GM18519 (cell line): ENCODE data around the gene HCN2.

Experiments
- ATAC-seq: cut with Tn5 transposase; IDR thresholded peaks from one replicate; pipeline ENCODE4 v1.9.1; 2021; ENCODE audit warnings: mild to moderate bottlenecking, moderate library complexity; ENCODE audit not compliant: unreplicated experiment, low FRiP score

Gene HCN2

DNA sequence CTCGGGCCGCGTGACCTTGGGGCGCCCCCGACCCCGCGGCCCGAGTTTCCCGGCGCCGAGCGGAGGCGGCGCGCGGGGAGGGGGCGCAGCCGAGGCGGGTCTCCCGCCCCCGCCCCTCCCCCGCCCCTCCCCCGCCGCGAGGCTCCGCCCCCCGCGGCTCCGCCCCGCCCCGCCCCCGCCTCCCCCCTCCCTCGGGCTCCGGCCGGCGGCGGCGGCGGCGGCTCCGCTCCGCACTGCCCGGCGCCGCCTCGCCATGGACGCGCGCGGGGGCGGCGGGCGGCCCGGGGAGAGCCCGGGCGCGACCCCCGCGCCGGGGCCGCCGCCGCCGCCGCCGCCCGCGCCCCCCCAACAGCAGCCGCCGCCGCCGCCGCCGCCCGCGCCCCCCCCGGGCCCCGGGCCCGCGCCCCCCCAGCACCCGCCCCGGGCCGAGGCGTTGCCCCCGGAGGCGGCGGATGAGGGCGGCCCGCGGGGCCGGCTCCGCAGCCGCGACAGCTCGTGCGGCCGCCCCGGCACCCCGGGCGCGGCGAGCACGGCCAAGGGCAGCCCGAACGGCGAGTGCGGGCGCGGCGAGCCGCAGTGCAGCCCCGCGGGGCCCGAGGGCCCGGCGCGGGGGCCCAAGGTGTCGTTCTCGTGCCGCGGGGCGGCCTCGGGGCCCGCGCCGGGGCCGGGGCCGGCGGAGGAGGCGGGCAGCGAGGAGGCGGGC, at the start of gene HCN2:
Gene HCN2 (plus strand): TSS at position 189 of the 703 bp plus-strand sequence. CDS start 65 bp downstream, at position 254.
- ATAC-seq = no peak

DNA sequence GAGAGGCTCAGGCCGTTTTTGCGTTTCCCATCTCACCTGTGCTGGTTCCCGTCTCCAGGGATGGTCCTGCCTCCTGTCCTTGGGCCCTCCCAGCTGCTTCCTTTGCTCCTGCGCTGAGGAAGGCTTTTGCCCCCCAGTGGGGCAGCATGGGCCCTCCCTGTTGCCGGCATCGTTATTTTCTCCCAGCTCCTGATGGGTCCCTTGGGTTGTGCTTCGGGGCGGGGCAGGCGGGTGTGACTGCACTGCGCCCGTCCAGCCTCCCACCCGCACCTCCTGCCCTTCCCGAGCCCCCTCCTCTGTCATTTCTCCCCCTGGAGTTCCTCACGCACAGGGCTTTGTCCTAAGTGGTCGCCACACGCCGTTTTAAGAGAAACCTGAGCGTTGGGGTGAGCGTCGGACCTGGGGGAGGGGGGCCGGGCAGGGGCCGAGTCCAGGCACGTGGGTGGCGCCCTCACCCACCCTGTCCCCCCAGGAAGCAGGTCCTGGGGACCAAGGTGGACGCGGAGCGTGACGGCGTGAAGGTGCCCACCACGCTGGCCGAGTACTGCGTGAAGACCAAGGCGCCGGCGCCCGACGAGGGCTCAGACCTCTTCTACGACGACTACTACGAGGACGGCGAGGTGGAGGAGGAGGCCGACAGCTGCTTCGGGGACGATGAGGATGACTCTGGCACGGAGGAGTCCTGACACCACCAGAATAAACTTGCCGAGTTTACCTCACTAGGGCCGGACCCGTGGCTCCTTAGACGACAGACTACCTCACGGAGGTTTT, 48.6 kb upstream of the HCN2 start:
- no peak for ATAC-seq

DNA sequence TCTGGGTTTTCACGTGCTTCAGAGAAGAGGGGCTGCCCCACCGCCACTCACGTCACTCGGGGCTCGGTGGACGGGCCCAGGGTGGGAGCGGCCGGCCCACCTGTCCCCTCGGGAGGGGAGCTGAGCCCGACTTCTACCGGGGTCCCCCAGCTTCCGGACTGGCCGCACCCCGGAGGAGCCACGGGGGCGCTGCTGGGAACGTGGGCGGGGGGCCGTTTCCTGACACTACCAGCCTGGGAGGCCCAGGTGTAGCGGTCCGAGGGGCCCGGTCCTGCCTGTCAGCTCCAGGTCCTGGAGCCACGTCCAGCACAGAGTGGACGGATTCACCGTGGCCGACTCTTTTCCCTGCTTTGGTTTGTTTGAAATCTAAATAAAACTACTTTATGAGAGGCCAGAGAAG, 48.0 kb upstream of the HCN2 start:
- ATAC-seq = no peak

DNA sequence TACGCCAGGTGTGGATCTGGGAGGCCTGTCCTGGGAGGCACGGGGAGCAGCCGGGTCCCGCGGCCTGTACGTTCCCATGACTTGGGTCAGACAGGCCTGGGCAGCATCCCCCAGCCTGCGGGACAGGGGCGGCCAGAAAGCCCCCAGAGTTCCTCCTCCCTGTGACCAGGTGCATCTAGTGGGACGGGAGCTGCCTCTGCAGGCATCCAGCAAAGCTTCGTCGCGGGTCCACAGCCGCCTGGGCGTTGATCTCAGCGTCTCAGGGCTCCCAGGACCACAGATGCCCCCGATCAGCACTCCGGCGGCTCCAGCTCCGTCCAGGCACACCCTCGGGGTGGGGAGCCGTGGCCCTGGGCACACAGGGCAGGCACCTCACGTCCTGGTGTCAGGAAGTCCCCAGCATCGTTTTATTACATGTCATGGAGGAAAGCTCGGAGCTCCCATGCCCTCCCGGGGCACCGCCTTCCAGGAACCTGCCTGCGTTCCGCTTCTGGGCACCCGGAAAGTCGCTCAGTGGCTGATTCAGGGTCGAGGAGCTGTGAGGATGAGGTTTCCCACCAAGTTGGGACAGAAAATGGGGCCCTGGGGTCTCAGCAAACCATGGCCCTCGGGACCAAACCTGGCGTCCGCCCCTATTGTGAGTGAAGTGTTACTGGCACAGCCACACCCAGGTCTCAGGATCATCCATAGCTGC, 47.4 kb upstream of the HCN2 start:
- no peak for ATAC-seq

DNA sequence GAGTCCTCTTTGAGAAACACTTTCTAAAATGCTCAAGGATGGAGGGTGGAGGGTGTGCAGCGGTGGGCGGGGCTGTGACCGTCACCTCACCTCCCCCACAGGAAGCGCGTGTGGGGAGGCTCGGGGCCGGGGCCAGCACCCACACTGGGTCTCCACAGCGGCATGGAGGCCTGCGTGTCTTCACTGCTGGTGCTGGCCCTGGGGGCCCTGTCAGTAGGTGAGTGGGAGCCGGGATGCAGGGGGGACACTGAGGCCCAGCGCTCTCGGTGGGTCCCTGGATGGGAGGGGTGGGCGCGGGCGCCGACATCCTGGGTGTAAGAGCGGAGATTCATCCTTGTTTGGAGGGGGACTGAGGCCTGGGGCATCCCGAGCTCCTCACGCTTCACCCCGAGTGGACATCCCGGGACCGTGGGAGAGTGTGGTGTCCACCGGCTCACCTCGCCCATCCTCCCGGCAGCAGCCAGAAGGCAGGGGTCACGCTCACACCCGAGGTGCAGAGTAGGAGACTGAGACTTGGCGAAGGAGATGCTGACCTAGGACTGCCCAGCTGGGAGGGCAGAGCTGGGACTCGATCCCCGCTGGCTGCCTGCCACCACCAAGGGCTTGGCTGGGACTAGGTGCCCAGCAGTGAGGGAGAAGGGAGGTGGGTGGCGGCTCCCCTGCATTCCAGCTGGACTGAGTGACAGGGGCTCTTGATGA, 45.6 kb upstream of the HCN2 start, which contains the start of gene GZMM:
Gene GZMM (plus strand): TSS at position 144 of the 699 bp plus-strand sequence. CDS start 19 bp downstream, at position 163.
- no peak for ATAC-seq

DNA sequence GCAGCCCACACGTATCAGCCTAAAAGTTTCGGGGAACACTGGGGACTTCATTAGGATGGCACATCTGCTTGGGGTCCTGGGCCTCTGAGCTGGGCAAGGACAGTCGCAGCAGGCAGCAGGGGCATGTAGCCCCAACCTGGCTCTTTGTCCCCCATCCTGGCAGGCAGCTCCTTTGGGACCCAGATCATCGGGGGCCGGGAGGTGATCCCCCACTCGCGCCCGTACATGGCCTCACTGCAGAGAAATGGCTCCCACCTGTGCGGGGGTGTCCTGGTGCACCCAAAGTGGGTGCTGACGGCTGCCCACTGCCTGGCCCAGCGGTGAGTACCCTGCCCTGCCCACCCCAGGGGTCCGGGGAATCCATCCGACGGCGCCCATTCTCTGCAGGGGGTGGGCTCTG, 42.6 kb upstream of the HCN2 start:
- no peak for ATAC-seq

DNA sequence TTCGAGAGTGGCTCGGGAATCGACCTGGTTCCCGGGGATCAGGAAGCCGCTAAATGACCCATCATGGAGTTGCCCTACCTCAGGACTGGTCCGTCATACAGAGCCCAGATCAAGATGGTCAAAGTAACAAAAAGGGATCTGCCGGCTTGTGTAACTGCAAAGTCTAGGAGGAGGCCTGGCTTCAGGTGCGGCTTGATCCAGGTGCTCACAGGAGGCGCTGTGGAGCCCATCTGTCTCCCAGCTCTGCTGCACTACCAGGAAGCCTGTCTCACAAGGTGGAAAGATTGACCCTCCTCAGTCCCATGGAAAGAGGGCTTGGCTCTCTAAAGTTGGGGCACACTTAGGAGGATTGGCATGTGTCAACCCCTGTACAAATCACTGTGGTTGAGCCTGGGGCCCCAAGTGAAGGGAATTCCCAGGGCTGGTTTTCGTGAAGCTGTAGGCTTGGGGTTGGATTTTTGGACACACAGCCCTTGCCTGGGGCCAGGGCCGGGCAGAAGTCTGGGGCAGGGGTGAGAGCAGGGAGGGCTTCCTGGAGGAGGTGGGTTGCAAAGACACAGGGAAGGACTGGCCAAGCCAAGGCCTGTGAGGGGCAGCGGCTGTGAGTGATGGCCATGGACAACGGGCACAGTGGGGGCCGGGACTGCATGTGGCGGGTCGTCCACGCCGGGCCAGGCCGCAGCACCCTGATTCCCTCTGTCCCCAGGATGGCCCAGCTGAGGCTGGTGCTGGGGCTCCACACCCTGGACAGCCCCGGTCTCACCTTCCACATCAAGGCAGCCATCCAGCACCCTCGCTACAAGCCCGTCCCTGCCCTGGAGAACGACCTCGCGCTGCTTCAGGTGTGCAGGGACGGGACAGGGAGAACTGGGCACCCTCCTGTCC, 41.6 kb upstream of the HCN2 start:
- ATAC-seq = no peak

DNA sequence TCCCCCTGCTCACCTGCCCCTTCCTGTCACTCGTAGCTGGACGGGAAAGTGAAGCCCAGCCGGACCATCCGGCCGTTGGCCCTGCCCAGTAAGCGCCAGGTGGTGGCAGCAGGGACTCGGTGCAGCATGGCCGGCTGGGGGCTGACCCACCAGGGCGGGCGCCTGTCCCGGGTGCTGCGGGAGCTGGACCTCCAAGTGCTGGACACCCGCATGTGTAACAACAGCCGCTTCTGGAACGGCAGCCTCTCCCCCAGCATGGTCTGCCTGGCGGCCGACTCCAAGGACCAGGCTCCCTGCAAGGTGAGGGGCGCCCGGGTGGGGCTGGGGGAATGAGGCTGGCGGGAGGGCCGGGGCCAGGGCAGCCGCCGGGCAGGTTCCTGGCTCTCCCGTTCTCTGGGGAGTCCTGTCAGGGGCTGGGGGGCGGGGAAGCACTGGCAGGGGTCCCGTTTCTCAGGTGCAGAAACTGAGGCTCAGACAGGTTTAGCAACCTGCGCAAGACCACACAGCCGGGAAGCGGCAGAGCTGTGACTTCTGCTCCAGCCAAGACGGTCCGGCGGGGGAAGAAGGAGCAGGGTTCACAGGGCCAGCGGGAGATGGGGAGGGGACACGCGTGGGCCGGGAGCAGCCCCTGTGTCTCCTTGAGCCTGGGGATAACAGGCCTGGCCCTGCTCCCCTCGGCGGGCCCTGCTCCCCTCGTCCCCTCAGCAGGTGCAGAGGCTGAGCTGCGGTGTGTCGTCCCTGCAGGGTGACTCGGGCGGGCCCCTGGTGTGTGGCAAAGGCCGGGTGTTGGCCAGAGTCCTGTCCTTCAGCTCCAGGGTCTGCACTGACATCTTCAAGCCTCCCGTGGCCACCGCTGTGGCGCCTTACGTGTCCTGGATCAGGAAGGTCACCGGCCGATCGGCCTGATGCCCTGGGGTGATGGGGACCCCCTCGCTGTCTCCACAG, 40.5 kb upstream of the HCN2 start:
- no peak for ATAC-seq

DNA sequence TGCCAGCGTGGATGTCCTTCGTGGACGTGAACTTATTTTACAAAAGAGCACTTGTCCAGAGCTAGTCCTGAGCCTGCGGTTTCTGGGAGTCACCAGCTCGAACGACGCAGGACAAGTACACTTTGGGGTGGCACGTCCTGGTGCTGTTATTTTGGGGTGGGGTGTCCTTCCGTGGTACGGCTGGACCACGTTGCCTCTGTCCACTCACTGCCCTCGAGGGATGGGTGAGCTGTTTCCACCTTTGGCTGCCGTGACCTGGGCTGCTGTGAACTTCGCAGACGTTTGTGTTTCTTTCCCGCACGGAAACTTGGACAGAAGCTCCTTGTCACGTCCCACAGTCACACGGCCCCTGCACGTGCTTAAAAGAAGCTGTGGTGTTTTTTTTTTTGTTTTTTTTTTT, 34.9 kb upstream of the HCN2 start:
- ATAC-seq = no peak

DNA sequence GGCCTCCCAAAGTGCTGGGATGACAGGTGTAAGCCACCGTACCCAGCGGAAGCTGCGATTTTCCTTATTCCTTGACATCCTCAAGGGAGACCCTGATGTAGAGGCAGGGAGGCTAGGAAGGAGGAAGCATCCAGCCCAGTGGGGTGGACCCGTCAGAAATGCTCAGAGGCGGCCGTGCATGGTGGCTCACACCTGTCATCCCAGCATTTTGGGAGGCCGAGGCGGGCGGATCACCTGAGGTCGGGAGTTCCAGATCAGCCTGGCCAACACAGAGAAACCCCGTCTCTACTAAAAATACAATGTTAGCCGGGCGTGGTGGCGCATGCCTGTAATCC, 34.2 kb upstream of the HCN2 start:
- no peak for ATAC-seq

DNA sequence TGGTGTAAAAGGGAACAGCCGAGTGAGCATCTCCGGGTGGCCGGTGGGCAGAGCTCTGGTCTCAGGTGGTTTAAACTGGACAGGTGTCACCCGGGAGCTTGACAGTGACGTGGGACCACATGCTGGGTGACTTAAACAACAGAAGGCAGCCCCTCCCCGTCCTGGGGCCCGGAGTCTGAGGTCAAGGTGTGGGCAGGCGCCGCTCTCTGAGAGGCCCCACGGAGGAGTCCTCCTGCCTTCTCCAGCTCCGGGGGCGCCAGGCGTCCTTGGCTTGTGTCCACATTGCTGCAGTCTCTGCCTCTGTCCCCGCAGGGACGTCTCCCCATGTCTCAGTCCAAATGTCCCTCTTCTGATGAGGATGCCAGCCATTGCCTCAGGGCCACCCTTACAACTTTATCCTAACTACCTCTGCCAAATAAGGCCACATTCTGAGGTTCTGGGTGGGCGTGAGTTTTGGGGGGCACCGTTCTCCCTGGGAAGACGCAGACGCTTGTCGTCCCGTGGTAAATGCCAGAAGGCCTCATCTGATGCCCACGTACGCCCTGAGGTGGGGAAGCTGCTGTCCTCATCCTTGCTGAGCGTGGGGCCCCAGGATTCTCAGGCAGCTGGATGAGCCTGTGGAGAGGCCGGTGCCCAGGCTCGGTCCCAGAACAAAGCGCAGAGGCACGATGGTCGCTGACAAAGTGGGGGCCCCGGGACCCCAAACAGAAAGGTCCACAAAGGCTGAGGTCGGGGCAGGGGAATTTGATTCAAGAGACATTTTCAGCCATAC, 32.9 kb upstream of the HCN2 start:
- no peak for ATAC-seq

DNA sequence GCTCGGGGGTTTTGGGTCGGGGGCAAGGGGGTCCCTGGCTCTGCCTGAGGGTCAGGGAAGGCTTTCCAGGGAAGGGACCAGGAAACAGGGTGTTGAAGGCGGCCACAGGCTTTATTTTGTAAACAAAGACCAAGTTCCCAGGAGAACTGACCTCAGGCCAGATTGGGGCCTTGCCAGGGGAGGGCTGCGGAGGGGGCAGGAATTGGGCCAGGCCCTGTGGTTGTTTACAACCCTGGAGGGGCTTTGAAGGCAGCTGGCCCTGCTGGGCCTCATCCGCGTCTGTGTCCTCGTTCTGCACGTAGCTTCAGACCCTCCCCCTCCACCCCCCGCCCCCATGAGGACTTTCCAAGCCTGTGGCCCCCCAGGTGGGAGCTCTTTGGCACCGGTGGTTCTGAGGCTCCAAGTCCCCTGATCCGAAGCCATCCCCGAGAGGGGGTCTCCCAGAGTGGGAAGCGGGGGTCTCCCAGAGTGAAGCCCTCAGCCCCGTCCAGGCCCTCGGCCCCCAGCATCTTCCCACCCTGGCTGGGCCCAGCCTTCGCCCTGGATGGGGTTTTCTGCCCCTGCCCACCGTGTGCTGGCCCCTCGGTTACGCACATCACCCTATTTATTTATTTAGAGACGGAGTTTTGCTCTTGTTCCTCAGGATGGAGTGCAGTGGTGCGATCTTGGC, 30.8 kb upstream of the HCN2 start:
- no peak for ATAC-seq

DNA sequence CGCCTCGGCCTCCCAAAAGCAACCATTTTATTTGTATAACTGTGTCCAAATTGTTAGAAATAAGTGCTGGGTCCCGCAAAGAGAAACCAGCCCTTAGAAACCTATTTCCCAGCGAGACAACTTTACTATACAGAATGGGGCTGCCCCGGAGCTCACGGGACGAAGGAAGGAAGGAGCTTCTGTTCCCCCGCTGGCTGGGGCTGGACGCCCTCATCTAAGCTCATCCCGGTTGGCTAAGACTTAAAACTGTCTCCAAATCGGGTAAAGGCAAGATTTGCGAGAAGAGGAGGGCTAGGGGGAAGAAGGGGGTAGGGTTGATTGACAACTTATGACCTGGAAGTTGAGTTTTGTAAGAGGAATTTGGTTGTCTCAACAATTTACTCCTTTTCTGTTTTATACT, 29.6 kb upstream of the HCN2 start:
- ATAC-seq = no peak

DNA sequence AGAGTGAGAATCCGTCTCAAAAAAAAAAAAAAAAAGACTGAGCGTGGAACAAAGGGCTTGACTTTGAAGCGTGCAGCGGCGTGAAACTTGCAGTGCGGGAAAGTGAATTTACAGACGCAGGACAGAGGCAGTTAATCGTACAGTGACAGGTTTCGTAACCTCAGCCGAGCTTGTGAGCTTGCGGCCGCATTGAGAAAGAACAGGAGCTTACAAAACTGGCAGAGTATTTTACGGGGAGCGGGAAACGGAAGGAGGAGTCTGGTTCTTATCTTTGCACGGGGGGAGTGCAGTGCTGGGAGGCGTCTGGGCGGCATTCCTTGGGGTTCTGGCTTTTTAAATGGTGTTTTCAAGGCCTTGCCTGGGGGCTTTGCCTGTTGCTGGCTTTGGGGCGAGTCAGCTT, 23.3 kb upstream of the HCN2 start:
- ATAC-seq = no peak

DNA sequence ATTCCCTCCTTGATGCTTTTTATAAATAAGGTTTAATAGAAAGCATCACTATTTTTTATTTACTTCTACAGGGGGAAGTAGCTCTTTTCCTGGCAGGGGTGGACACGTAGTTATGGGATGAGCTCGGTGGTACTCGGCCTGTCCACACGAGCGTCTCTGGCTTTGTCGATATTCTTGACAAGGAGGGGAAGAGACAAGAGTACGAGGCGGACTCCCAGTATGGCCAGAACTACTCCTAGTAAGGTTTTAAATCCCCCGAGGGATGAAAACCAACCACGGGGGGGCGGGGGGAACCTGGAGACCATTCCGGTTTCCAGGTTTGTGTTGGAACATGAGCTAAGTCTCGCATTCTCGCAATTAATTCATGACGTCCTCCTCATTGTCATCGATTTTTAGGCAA, 22.8 kb upstream of the HCN2 start:
- no peak for ATAC-seq

DNA sequence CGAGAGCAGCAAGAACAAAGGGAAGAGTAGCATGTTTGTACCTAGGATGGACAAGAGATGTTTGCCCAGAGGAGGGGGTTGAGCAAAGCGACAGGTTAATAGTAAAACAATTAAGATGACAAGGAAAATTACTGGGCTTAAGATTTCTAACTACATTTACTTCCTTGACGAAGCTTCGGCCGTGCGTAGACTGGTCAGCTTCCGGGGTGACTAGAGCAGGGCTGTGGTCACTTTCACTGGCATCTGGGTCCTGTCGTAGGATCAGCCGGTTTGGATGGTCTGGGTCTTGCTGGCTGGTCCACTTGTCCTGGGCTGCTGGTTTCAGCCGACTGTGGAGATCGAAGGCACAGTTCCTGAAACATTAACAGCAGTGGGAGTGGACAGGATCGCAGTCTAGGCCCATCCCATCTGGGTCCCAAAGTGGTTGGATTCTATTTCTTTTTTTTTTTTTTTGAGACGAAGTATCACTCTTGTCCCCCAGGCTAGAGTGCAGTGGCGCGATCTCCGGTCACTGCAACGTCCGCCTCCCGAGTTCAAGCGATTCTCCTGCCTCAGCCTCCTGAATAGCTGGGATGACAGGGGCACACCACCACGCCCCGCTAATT, 22.3 kb upstream of the HCN2 start:
- ATAC-seq = no peak

DNA sequence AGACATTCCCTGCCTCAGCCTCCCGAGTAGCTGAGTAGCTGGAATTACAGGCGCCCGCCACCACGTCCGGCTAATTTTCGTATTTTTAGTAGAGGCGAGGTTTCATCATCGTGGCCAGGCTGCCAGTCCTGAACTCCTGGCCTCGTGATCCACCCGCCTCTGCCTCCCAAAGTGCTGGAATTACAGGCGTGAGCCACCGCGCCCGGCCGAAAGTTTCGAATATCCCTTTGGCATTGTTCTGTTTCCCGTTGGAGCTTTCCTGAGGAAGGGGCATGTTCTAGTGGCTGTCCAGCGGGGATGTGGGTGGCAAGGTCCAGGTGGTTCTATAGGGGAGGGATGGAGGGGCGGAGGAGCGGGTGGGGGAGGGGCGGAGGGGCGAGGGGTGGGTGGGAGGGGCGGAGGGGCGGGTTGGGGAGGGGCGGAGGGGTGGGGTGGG, 19.4 kb upstream of the HCN2 start:
- ATAC-seq = no peak
